RWPE1 (cell line): ENCODE data around the gene FOXR1.
A peak's percentile ranks its signal among the peaks of the same experiment; 100 is the strongest.
"Not testable (repeated sequence)": the region's sequence is repeated elsewhere in the genome, so short reads cannot be mapped to it uniquely, and the experiment has no call there.

Experiments
- CTCF ChIA-PET: fragments of 350-600 bp; sonication (Branson Sonifier 250); formaldehyde crosslinking; extraction: SDS; loops from one replicate; lab custom pipeline; 2021; lab: Yijun Ruan, JAX
- POLR2A ChIA-PET: fragments of 400-600 bp; formaldehyde crosslinking; extraction: SDS; loops from one replicate; lab custom pipeline; 2020; ENCODE audit warnings: antibody characterized with exemption; ENCODE audit not compliant: low non-redundant PET; lab: Yijun Ruan, JAX
- DNase-seq: peaks from one replicate; pipeline ENCODE4 v3.0.0; 2012; ENCODE audit warnings: low spot score
- H3K27ac ChIP-seq: fragments of 450-650 bp; 2 replicates; pipeline ENCODE4 v1.5.1; 2017
- CTCF ChIP-seq: fragments of 450-650 bp; conservative IDR thresholded peaks from 2 replicates; pipeline ENCODE4 v1.5.1; 2017; ENCODE audit warnings: low read depth, mild to moderate bottlenecking

Gene FOXR1

GRCh38 chr11:118957549-118957948, 14.0 kb upstream of the FOXR1 start:
- DNase-seq: no peak
- no peak for TF ChIP-seq CTCF
- ChIA-PET POLR2A (interaction anchor here (0.6 to 0.7 kb wide), 2 partner anchors 28 to 47 kb away, joined by 3 read pairs; no protein-coding TSS in a partner anchor), CTCF (interaction anchor here (0.8 to 2.6 kb wide), 5 partner anchors 15 to 354 kb away, joined by 3 to 14 read pairs (median 4); no protein-coding TSS in a partner anchor)
- no peak overlapping the region for H3K27ac ChIP-seq

GRCh38 chr11:118957968-118958367, 13.6 kb upstream of the FOXR1 start:
- POLR2A ChIA-PET: interaction anchor here (0.7 kb wide), 1 partner anchor 46 kb away, joined by 3 read pairs; no protein-coding TSS in a partner anchor

GRCh38 chr11:118958577-118958976, 13.0 kb upstream of the FOXR1 start:
- DNase-seq: no peak
- ChIA-PET POLR2A (no interaction called here), CTCF (interaction anchor here (1.1 kb wide), 1 partner anchor 201 kb away, joined by 4 read pairs; no protein-coding TSS in a partner anchor)
- no peak overlapping the region for H3K27ac ChIP-seq
- TF ChIP-seq CTCF: no peak

More at GRCh38 chr11:118957968-118958367, 13.6 kb upstream of the FOXR1 start:
- CTCF ChIA-PET: interaction anchor here (1.1 to 2.6 kb wide), 2 partner anchors 50 to 354 kb away, joined by 4 to 14 read pairs; no protein-coding TSS in a partner anchor
- no peak for DNase-seq
- H3K27ac ChIP-seq: no peak overlapping the region
- TF ChIP-seq CTCF: no peak

- CTCF ChIA-PET: no interaction called here
- DNase-seq: no peak
- POLR2A ChIA-PET: no interaction called here
These were observed 10.4 kb upstream of the FOXR1 start for GRCh38 chr11:118961189-118961588.

GRCh38 chr11:118961591-118961990, 10.0 kb upstream of the FOXR1 start:
- no peak for DNase-seq
- ChIA-PET CTCF (no interaction called here), POLR2A (no interaction called here)
- peak overlapping the region; percentile 23 for H3K27ac ChIP-seq
- no peak for TF ChIP-seq CTCF

More at GRCh38 chr11:118961189-118961588, 10.4 kb upstream of the FOXR1 start:
- H3K27ac ChIP-seq: peak overlapping the region; percentile 23
- no peak for TF ChIP-seq CTCF

- POLR2A ChIA-PET: interaction anchor here (0.5 kb wide), 1 partner anchor 298 kb away, joined by 4 read pairs; no protein-coding TSS in a partner anchor
- CTCF ChIA-PET, H3K27ac ChIP-seq, DNase-seq: not testable (repeated sequence)
These were observed 2.1 kb upstream of the FOXR1 start for GRCh38 chr11:118969508-118969907.

GRCh38 chr11:118973985-118974384, 2.4 kb downstream of the FOXR1 start:
- ChIA-PET POLR2A (no interaction called here), CTCF (no interaction called here)
- DNase-seq: no peak
- no peak overlapping the region for H3K27ac ChIP-seq
- TF ChIP-seq CTCF: no peak
